ENCODE data around the gene TMEM204.

TMEM204 gene

DNA sequence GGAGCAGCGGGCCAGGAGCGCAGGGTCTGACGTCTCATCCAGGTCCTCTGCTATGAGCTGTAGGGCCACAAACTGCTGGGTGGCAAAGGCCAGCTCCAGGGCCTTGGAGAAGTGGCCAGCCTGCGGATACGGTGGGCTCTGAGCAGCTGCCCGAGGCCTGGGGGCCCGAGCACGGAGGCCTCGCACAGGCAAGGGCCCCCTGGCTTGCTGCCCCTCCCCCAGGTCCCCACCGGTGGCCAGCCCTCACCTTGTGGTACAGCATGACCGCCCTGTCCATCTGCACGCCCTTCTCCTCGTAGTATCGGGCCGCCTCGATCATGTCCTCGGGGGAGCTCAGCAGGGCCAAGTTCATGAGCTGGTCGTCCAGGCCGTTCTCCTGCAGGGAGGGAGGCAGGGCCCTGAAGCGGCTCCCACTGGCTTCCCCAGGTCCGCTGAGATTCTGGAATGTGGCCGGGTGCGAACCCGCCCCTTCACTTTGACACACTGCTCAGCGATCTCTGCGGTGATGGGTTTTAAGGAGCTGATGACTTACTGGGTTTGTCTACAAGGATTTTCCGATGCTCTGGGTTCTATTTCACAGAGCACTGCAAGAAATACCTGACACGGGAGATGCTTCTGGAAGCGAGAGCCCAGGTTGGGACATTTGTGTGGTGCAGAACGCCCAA lies 9.8 kb upstream of the TMEM204 start:
- no peak for DNase-seq

DNA sequence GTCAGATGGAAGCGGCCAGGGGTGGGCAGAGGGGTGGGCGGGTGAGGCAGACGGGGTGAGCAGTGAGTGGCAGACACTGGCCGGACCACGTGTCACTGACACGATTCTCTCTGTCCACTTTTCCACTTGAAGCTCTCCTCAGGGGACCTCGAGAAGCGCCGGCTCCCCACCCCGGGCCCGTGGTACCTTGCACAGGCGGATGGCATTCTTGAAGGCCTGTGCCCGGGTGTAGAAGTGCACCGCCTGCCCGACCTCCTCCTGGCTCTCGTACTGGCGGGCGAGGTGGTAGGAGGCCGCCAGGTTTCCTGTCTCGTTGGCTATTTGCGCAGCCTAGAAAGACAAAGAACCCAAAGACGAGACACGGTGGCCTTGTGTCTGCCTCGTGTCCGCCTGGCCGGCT lies 9.1 kb upstream of the TMEM204 start:
- DNase-seq: no peak

DNA sequence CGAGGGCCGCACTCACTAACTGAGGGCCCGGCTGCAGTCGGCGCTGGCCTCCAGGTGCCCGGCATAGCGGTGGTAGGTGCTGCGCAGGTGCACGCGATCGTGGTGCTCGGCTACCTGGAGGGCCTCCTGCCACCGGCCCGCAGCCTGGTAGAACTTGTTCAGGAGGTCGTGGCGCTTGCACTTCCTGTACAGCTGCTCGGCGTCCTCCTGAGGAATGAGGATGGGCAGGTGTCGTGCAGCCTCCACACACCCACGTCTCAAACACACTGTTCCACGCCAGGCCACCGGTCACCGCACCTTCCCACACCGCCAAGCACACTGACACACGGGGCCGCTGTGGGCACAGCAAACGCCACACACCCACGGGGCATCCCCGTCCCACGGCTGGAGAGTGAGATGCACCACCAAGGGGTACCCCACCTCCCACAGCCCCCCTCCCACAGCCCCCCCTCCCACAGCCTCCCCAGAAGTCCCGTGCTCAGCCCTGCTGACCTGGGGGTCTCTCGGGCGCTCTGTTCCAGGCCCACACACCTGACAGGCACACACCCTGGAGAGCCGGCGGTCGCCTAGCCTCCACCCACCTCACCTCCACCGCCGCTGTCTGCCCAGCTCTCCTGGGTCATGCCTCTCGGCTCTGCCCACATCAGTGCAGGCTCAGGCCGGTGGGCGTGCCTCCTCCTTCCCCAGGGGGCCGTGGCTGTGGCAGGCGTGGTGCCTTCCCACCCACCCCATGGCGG lies 7.4 kb upstream of the TMEM204 start:
- DNase-seq: peak in 1 of 4 experiments; percentile 39

DNA sequence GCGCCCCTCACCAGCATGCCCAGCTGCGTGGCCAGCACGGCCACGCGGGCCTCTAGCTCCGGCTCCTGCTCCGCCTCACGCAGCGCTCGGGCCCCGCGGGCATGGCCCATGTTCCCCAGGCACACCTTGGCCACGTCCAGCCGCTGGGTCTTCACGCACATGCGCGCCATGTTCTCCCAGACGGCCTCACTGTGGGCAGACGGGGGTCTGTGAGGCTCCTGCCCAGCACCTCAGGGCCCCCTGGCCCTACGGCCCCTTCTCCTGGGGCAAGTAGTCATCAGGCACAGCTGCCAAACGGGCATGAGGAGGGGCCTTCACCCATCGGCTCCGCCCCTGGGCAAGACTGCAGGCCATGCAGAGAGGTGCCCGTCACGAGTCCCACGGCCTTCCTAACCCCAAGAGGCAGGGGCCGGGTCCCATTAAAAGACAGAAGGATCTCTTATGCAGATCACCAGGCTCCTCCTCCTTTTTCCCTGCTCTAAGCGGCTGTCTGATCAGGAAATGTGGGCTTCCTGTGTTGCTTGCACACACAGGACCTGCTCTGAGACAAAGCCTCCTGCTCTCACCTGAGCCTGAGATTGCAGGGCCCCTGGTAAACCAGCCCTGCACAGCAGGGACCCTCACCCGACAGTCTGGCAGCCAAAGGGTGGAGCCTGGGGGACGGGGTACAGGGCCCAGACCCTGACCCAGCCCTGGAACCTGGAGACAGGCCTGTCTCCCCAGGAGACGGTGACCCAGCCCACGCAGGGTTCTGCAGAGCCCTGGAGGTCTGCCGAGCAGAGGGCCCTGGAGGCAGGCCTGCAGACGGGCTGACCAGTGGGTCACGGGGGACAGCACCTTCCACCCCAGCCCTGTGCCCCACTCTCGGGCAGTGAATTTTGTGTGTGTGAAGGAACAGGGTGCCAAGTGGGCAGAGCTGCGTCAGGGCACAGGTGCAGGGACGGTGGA lies 6.6 kb upstream of the TMEM204 start:
- DNase-seq: peak in 1 of 4 experiments; percentile 22

DNA sequence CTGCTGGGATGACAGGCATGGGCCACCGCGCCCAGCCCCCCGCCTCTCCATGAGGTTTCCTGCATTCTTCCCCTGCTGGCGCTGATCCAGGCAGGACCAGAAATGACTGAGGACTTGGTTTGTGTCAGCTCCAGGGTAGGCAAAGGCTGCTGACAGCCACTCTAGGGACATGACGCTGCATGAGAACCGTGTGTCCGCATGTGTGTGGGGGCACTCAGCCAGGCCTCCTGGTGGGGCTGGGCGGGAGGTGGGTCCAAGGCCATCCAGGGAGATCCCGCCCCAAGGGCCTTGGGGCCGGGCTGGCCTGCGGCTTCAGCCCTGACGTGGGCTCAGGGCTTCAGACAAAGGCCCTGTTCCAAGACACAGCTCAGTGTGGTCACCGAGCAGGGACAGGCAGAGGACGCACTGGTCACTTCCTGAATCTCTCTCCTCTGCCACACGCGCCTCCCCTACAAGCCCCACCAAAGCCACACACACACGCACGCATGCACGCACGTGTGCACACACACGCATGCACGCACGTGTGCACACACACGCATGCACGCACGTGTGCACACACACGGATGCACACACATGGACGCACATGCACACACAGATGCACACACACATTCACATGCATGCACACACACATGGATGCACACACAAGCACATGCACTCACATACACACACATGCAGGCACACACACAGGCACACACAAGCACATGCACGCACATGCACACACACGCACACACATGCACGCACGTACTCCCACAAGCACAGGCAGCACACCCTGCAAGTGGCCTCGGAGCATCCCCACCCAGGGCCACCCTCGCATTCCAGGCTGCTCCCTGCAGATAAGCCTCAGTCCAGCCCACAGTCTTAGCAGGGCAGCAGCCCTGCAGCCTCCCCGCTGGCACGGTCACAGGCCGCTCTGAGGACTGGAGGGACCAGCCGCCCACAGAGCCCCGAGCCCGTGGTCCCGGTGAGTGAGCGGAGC lies 5.3 kb upstream of the TMEM204 start:
- no peak for DNase-seq

DNA sequence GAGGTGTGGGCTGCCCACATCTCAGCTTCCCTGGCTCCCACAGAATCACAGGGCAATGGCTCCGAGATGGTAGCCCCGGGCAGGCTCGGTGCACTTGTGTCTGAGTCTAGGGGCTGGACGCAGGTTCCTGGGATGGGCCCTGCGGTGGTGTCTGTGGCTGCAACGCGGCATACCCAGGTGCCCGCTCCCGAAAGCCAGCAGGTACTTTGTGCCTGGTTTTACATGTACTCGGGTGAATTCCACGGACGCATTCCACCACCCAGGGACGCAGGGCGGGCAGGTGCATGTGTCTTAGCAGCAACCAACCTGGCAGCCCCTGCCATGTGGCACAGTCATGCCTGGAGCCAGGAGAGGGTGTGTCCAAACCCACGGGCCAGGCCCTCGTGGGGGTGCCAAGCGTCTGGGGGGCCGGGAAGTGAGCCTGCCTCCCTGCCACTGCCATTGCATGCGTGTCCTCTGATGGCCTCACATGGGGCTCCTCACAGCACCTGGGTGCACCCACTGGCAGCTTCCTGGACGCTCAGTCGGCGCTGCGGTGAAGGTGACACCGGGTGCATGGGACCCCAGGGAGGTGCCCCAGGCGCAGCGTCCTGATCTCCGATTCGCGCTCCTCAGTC lies 4.4 kb upstream of the TMEM204 start:
- no peak for DNase-seq

DNA sequence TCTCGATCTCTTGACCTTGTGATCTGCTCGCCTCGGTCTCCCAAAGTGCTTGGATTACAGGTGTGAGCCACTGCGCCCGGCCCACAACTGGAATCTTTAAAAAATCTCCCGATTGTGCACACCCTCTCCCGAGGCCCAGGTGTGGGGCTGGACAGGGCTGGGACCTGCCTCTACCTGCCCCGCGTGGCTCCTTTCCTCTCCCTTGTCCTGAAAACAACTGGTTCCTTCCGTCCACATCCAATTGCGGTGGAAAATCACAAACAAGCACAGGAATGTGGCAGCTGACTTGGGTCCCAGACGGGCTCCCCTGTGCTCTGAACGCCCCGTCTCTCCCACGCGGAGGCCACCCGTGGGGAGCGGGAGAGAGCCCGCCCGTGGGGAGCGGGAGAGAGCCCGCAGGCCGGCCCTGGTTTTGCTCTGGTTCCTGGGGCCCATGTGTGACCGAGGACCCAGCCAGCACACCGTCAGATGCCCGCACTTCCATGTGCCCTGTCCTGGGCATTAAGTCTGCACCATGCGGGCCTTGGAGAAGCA lies 3.0 kb upstream of the TMEM204 start:
- DNase-seq: no peak

DNA sequence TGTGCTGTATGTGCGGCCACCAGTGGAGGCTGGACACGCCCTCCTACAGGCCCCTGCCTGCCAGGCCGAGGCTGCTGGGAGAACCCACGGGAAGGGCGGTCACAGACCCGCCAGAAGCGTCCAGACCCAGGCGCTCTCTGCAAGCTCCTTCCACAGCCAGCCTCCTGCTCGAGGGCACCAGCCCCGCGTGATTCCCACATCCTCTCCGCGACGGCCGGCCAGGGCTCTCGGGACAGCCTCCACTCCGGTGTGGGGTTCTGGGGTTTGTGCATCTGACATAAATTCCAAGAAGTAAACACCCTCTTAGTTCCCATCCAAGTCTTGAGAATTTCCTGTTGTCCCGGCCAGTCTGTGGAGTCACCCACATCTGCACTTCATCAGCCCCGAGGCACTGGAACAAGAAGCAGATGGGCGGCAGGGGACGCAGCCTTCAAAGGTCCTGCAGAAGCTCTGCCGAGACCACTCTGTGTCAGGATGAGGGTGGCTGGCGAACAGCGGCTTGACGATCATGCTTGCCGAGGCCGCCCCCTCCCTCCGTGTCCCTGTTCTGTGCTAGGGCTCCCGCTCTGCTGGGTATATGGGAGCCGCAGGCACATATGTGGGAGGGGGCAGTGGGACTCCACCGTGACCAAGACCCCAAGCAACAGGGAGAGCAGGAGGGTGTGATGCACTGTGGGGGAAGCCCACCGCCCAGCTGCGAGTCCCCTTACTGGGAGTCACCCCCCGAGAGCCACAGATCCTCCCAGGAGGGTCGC lies 2.4 kb upstream of the TMEM204 start:
- DNase-seq: no peak

DNA sequence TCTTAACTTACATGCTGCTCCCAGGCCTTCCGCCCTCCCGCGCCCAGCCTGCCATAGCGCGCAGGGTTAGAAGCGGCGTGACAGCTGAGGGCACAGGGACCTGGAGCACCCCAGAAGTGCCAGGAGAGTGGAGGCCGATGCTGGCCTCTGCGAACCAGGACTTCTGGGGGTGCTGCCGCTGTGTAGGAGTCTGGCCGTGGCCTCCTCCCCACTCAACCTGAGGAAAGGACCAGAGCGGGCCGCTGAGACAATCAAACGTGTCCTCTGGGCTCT lies 1.9 kb upstream of the TMEM204 start:
- DNase-seq: no peak

DNA sequence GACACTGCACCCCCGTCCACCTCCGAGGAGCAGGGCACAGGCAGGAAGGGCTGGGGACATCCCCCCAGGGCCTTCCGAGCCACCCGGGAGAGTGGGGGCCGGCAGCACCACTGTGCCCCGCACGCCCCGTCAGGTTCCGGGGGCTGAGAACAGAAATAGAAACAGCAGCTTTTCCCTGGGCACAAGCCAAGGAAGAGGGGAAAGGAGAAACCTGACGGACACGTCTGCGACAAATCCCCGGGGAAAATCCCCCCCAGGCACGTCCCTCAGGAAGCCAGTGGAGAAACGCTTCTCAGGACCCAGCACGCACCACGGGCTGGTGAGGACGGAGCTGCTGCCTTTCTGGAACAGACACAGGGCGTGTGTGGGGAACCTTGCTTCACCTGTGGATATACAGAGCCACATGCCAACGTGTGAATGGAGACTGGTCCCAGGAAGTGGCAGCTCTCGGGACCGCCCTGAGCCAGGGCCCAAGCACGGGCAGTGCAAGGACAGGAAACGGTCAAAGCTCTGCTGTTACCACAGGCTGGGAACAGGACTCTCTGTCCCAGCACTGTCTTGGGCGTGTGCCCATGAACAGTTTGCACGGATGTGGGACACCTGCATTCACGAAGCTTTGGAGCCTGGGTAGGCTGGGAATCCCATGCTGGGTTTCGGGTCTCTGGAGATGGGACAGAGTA lies 1.2 kb upstream of the TMEM204 start:
- no peak for DNase-seq

DNA sequence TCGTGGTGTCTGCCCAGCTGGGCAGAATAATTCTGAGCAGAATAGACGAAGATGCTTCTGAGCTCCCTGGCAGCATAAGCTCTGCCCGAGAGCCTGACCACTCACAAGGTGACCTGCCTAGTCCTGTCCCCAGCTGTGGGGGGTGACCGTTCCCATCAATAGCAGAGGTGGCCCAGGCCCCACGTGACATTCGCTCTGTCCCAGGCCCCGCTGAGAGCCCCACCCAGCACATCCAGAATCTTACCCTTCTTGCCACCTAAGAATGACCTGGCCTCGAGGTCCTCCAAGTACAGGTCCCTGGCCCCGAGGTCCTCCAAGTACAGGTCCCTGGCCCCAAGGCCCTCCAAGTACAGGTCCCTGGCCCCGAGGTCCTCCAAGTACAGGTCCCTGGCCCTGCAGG lies 695 bp upstream of the TMEM204 start:
- no peak for DNase-seq

DNA sequence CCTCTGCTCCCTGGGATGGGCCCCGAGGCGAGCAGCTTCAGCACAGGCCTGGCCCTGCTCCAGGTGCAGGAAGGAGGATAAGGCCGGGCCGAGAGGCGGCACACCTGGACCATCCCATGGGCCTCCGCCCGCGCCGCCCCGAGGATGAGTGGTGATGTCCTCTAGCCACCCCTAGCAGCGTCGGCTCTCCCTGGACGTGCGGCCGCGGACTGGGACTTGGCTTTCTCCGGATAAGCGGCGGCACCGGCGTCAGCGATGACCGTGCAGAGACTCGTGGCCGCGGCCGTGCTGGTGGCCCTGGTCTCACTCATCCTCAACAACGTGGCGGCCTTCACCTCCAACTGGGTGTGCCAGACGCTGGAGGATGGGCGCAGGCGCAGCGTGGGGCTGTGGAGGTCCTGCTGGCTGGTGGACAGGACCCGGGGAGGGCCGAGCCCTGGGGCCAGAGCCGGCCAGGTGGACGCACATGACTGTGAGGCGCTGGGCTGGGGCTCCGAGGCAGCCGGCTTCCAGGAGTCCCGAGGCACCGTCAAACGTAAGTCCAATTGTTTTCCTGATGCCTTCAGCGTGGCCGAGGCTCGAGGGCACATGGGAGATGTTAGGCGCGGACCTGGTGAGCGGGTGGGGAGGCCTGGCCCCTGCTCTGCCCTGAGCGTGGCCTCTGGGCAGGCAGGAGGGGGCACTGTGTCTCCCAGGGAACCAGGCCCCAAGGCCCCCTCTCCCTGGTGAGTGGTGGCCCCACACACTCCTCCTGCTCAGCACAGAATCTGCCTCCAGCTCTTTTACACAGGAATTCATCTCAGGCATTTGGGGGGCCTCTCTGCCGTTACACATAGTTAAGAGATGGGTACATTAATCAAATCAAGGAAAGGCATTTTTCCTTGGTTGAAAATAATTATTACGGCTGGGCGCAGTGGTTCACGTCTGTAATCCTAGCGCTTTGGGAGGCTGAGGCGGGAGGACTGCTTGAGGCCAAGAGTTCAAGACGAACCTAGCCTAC lies 855 bp downstream of the TMEM204 start:
- DNase-seq: no peak

DNA sequence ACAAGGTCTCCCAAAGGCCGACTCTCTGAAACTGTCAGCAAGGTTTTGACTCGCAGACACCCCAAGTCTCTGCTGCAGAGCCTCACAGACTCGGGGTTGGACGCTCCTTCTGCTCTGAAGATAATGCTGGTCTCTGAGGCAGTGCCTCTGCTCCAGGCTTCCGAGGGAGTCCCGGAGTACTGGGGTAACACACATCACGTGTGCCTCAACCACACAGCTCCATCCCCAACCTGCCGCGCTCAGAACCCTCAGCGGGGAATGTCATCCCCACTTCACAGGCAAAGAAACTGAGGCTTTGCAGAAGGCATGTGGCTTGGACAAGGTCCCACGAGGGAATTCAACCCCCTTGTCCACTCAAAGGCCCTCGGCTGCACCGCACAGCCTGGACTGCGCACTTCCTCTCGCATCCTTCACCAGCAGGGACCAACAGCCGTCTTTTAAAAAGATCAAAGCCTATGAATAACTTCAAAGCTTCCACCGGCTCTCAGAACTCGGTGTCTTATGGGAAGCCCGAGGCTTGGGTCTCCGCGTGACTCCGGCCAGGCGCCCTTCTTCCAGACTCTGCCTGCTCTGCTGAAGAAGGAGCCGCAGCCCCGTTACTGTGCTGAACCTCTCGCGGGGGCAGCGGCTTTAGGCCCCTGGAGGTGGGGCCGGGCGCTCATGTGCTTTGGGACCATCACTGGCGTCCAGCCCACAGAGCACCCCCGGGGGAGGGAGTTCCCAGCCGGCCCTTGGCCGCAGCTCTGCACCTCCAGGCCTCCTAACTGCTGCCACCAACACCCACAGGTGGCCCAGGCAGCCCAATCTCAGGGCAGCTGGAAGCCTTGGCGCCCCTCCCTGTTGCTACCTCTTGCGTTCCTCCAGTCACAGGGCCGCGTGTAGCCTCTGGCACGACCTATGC lies 2.2 kb downstream of the TMEM204 start:
- peak in 1 of 4 experiments; percentile 20 for DNase-seq

DNA sequence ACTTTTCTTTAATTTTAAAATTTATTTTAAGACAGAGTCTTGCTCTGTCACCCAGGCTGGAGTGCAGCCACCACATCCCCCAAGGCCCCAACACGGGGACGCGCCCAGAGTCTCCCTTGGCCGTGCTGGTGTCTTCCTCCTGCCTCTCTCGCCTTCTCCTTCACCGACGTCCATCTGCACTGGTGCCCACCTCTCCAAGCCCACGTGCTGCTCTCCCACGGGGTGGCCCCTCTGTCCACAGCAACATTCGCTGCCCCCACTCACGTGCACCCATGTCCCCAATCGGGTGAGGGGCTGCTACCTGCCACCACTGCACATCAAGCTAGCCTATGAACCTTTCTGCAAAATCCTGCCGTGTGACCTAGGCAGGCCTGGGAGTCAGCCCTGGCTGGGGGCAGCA lies 3.1 kb downstream of the TMEM204 start:
- DNase-seq: no peak

DNA sequence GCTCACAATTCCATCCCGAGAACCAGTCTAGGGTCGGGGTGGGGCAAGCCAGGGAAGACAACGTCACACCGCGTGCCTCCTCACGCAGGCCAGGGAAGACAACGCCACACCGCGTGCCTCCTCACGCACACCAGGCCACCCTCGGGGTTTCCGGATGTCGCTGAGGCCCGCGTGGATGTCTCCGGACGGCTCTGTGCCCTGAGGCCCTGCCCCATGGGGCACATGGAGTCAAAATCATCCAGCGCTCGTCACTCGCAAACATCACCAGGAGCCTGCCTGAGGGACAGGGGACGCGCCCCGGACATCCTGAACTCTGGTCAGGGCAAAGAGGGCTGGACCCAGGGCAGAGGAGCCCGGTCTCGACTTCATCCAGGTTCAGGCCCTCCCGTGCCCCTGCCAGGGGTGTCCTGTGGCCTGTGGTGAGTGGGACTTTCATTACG lies 3.7 kb downstream of the TMEM204 start:
- DNase-seq: no peak

DNA sequence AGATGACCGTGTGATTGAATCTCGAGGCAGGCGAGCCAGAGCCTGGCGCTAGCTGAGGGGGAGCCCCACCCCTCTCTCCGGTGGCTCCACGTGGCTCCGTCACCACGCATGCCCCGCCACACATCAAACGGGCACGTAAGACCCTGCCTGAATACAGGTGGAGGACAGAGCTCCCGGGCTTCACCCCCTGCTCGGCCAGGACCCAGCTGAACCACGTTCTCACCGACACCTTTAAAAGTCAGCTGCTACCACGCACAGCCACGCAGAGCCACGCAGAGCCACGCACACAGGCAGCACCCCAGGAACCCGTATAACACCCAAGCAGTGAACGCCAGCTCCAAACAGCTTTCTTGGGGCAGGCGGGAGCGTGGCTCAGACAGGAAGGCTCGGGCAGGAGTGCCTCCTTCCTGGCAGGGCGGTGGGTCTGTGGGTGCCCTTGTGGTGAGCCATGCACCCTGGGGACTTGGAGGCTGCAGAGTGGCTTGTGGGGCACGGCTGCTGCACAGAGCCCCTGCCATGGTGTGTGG lies 4.4 kb downstream of the TMEM204 start:
- peak in 1 of 4 experiments; percentile 29 for DNase-seq

DNA sequence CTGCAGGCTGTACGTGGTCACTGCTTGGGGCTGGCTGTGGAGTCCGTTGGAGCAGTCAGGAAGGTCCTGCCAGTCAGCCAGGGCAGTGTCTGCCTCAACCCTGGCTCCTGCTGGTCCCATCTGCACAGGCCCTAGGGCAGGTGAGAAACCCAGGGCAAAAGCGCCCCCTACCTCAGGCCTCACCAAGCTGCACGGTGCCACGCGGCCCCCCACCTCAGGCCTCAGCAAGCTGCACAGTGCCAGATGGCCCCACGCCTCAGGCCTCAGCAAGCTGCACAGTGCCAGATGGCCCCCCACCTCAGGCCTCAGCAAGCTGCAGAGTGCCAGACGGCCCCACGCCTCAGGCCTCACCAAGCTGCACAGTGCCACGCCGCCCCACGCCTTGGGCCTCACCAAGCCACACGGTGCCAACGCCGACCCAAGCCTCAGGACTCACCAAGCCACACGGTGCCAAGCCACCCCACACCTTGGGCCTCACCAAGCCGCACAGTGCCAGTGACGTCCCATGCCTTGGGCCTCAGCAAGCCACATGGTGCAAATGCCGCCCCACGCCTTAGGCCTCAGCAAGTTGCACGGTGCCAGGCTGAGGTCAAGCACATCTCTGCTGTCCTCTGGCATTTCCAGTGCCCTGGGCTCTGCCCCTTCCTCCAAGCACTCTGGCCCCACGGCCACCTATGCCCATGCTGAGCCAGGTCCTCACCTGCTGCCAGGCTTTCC lies 5.5 kb downstream of the TMEM204 start:
- peak in 2 of 4 experiments; percentile 23 to 24 for DNase-seq
